ENCODE data around the gene TUT1. TPM values are rescaled to one million over a fixed set of nuclear protein-coding genes. Genes with fewer than 3 reads are reported as not detected.
A peak's percentile ranks its signal among the peaks of the same experiment; 100 is the strongest.

Gene TUT1
- total RNA-seq, 1 experiment from 2014 or later = 40.0 TPM

DNA sequence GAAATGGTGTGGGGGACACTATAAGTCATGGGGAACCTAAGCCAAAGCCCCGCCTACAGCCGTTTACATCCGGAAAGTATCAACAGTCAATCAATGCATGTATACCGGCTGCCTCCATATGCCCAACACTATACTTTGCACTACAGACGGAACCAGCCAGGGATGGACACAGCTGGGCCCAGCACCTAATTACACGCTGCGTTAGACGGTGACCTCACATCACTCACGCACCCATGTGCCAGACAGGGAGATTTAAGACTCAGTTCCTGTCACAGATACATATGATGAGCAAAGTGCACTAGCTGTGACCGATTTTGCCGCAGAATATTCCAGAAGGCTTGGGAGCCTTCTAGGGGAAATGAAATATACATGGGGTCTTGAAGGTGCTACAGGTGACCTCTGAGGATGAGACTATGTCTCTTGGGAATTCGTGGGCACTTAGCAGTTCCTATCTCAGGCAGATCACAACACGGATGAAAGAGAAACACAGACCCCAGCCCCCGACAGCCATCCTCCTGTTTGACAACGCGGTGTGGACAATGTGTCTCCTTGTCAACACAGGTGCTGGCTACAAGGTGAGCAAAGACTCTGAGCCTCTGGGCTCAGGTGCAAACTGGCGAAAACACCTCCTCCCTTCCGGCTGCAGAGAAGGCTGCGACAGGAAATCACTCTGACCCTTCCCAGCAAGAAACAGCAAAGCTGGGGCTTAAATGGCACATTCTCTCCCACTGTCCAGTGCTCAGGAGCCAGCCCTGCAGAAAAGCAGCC lies 52.7 kb downstream of the TUT1 start:
- TF ChIP-seq ZNF423 (CRISPR knock-in tag; IDR thresholded peaks at IDR 0.05) (no peak), FOXJ3 (CRISPR knock-in tag; IDR thresholded peaks at IDR 0.05; ENCODE audit: borderline replicate concordance) (no peak), SMAD3 (CRISPR knock-in tag; IDR thresholded peaks at IDR 0.05; ENCODE audit: borderline replicate concordance) (no peak)
- H3K4me1 Mint-ChIP-seq = peaks cover 31% of the 10 kb centered on the region
- no peak for DNase-seq (ENCODE audit: low spot score)
- POLR2A ChIA-PET = no interaction called here
- no peak for ATAC-seq
- H3K9me3 Mint-ChIP-seq = no peaks in the 10 kb centered on the region
- no peak overlapping the region for H3K4me3 Mint-ChIP-seq
- H3K27ac Mint-ChIP-seq = no peak overlapping the region
- peaks cover 27% of the 10 kb centered on the region for H3K27me3 Mint-ChIP-seq (ENCODE audit: low read depth)
- H3K36me3 Mint-ChIP-seq = no peaks in the 10 kb centered on the region
- CTCF ChIA-PET = interaction anchor here (1.1 to 13.3 kb wide), 5 partner anchors 12 to 144 kb away, joined by 3 to 552 read pairs (median 7); partner anchors contain the start of gene SCGB1A1

GRCh38 chr11:62536301-62536957 lies 54.9 kb downstream of the TUT1 start:
- Mint-ChIP-seq H3K9me3 (peaks cover 11% of the 10 kb centered on the region), H3K27me3 (ENCODE audit: low read depth) (peaks cover 4% of the 10 kb centered on the region), H3K36me3 (peaks cover 9% of the 10 kb centered on the region; the same call in 1 of the 2 replicates), H3K27ac (no peak overlapping the region), H3K4me3 (peak overlapping the region; percentile 41), H3K4me1 (peaks cover 13% of the 10 kb centered on the region)
- ATAC-seq = peak; percentile 52; the same call in 1 of the 2 replicates
- no peak for DNase-seq (ENCODE audit: low spot score)
- ChIA-PET POLR2A (interaction anchor here (0.6 kb wide), 1 partner anchor 63 kb away, joined by 4 read pairs; no protein-coding TSS in a partner anchor), CTCF (interaction anchor here (0.6 to 13.3 kb wide), 5 partner anchors 24 to 142 kb away, joined by 3 to 552 read pairs (median 4); partner anchors contain the start of gene SCGB1A1)
- TF ChIP-seq ZSCAN18 (CRISPR knock-in tag; IDR thresholded peaks at IDR 0.05) = no peak
- no peak for TF ChIP-seq ZNF219 (CRISPR knock-in tag; IDR thresholded peaks at IDR 0.05; ENCODE audit: borderline replicate concordance)
- TF ChIP-seq, protein P1, sequence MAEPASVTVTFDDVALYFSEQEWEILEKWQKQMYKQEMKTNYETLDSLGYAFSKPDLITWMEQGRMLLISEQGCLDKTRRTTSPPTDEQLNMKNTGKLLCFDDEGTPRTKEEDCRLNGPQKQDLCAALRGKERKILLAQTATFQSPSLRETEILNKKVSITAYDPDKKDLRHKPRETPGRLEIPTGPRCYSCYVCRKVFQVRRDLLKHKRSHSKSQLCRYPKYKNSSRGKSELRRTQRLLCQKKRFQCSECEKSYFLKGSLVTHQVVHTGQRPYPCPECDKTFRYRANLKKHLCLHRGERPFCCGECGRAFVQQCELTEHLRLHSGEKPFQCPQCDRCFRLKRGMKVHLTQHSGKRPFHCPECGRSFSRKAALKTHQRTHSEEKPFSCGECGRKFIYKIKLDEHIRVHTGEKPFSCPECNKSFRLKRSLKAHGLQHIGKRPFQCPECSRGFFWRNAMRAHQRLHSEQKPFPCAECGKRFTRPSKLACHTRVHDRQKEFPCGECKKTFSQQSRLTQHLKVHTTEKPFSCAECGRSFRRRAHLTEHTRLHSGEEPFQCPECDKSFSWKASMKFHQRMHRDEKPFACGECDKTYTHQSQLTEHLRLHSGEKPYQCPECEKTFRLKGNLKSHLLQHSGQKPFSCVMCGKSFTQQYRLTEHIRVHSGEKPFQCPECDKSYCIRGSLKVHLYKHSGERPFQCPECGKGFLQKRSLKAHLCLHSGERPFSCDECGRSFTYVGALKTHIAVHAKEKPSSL (CRISPR knock-in tag; conservative IDR thresholded peaks at IDR 0.05) = no peak
- no peak for TF ChIP-seq ZNF423 (CRISPR knock-in tag; IDR thresholded peaks at IDR 0.05)
- no peak for TF ChIP-seq SOX15 (CRISPR knock-in tag; IDR thresholded peaks at IDR 0.05)
- no peak for TF ChIP-seq SMAD4 (CRISPR knock-in tag; IDR thresholded peaks at IDR 0.05)
- no peak for TF ChIP-seq E2F1 (CRISPR knock-in tag; IDR thresholded peaks at IDR 0.05)
- TF ChIP-seq, protein P2, sequence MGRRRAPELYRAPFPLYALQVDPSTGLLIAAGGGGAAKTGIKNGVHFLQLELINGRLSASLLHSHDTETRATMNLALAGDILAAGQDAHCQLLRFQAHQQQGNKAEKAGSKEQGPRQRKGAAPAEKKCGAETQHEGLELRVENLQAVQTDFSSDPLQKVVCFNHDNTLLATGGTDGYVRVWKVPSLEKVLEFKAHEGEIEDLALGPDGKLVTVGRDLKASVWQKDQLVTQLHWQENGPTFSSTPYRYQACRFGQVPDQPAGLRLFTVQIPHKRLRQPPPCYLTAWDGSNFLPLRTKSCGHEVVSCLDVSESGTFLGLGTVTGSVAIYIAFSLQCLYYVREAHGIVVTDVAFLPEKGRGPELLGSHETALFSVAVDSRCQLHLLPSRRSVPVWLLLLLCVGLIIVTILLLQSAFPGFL (CRISPR knock-in tag; IDR thresholded peaks at IDR 0.05; ENCODE audit: borderline replicate concordance) = no peak
- TF ChIP-seq NFATC4 (CRISPR knock-in tag; IDR thresholded peaks at IDR 0.05) = no peak
- TF ChIP-seq, protein P3, sequence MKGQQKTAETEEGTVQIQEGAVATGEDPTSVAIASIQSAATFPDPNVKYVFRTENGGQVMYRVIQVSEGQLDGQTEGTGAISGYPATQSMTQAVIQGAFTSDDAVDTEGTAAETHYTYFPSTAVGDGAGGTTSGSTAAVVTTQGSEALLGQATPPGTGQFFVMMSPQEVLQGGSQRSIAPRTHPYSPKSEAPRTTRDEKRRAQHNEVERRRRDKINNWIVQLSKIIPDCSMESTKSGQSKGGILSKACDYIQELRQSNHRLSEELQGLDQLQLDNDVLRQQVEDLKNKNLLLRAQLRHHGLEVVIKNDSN (CRISPR knock-in tag; IDR thresholded peaks at IDR 0.05) = no peak
- no peak for TF ChIP-seq ZMAT4 (CRISPR knock-in tag; IDR thresholded peaks at IDR 0.05)
- TF ChIP-seq, protein P4, sequence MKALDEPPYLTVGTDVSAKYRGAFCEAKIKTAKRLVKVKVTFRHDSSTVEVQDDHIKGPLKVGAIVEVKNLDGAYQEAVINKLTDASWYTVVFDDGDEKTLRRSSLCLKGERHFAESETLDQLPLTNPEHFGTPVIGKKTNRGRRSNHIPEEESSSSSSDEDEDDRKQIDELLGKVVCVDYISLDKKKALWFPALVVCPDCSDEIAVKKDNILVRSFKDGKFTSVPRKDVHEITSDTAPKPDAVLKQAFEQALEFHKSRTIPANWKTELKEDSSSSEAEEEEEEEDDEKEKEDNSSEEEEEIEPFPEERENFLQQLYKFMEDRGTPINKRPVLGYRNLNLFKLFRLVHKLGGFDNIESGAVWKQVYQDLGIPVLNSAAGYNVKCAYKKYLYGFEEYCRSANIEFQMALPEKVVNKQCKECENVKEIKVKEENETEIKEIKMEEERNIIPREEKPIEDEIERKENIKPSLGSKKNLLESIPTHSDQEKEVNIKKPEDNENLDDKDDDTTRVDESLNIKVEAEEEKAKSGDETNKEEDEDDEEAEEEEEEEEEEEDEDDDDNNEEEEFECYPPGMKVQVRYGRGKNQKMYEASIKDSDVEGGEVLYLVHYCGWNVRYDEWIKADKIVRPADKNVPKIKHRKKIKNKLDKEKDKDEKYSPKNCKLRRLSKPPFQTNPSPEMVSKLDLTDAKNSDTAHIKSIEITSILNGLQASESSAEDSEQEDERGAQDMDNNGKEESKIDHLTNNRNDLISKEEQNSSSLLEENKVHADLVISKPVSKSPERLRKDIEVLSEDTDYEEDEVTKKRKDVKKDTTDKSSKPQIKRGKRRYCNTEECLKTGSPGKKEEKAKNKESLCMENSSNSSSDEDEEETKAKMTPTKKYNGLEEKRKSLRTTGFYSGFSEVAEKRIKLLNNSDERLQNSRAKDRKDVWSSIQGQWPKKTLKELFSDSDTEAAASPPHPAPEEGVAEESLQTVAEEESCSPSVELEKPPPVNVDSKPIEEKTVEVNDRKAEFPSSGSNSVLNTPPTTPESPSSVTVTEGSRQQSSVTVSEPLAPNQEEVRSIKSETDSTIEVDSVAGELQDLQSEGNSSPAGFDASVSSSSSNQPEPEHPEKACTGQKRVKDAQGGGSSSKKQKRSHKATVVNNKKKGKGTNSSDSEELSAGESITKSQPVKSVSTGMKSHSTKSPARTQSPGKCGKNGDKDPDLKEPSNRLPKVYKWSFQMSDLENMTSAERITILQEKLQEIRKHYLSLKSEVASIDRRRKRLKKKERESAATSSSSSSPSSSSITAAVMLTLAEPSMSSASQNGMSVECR (CRISPR knock-in tag; IDR thresholded peaks at IDR 0.05; ENCODE audit: borderline replicate concordance) = no peak
- TF ChIP-seq JAZF1 (CRISPR knock-in tag; IDR thresholded peaks at IDR 0.05) = no peak
- TF ChIP-seq, protein P5, sequence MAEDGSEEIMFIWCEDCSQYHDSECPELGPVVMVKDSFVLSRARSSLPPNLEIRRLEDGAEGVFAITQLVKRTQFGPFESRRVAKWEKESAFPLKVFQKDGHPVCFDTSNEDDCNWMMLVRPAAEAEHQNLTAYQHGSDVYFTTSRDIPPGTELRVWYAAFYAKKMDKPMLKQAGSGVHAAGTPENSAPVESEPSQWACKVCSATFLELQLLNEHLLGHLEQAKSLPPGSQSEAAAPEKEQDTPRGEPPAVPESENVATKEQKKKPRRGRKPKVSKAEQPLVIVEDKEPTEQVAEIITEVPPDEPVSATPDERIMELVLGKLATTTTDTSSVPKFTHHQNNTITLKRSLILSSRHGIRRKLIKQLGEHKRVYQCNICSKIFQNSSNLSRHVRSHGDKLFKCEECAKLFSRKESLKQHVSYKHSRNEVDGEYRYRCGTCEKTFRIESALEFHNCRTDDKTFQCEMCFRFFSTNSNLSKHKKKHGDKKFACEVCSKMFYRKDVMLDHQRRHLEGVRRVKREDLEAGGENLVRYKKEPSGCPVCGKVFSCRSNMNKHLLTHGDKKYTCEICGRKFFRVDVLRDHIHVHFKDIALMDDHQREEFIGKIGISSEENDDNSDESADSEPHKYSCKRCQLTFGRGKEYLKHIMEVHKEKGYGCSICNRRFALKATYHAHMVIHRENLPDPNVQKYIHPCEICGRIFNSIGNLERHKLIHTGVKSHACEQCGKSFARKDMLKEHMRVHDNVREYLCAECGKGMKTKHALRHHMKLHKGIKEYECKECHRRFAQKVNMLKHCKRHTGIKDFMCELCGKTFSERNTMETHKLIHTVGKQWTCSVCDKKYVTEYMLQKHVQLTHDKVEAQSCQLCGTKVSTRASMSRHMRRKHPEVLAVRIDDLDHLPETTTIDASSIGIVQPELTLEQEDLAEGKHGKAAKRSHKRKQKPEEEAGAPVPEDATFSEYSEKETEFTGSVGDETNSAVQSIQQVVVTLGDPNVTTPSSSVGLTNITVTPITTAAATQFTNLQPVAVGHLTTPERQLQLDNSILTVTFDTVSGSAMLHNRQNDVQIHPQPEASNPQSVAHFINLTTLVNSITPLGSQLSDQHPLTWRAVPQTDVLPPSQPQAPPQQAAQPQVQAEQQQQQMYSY (CRISPR knock-in tag; IDR thresholded peaks at IDR 0.05) = no peak
